ENCODE measurements around the gene CASK.
A peak's percentile ranks its signal among the peaks of the same experiment; 100 is the strongest.

The CASK gene

DNA sequence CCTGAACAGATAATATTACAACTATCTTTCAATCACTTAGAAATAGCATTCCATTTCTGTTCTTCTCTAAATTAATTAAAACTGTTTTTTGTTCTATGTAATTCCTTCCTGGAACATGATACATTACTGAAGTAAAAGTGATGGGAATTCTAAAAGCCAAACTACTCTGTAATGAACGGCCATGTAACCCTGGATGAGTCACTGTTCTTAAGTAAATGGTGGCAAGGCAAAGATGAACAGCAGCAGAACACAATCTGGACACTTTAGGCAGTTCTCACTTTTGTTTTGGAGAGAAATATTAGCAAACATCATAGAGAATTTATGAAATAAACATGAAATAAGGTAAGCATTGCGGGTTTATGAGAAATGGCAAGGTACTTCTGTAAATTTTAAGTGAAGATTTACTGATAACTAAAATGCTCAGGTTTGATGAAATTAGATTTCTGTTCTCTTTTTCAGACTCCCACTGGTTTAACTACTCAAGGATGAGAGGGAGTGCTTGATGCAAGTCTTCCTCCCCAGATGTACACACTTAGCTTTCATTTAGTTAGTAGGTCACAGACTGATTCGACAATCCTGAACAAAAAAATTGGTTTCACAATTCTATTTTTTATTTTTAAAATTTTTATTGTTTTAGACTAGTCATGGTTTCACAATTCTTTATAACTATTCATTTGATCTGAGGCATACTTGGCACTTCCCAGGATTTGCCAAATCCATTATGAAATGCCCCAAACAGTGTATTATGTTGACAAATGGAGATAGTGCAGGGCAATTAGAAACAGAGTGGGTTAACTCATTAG, 200.3 kb downstream of the CASK start:
- peak; percentile 66 for DNase-seq

DNA sequence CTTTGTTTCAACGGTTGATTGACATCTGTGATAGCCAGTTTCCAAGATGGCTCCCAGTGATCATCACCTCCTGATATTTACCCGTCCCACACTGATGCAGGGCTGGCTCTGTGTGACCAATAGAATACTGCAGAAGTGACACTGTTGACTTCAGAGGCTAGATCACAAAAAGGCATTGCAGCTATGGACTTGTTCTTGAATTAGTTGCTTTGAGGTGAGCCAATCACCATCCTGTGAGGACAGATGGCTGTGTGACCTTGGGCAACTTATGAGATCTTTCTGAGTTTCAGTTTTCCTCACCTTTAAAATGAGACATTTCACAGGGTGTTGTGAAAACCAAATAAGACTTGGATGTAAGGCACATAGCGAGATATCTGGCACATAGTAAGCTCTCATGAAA, 201.1 kb downstream of the CASK start:
- peak; percentile 16 for DNase-seq

DNA sequence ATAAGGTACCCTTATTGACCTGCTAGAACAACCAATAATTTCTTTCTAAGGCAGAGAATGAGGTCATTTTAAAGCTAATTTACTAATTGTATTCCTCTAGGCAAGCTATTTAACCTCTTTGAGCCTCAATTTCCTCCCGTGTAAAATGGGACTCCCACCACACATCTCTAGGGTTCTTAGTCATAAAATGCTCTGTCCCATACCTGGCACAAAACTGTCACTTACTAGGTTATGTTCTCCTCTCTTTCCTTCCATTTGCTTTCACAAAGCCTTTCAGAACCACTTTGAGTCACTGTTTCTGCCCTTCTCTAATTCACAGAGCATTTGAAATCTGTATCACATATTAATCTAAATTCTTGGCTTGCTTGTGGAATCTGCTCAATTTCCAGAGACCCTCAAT, 201.8 kb downstream of the CASK start:
- DNase-seq, result no peak

DNA sequence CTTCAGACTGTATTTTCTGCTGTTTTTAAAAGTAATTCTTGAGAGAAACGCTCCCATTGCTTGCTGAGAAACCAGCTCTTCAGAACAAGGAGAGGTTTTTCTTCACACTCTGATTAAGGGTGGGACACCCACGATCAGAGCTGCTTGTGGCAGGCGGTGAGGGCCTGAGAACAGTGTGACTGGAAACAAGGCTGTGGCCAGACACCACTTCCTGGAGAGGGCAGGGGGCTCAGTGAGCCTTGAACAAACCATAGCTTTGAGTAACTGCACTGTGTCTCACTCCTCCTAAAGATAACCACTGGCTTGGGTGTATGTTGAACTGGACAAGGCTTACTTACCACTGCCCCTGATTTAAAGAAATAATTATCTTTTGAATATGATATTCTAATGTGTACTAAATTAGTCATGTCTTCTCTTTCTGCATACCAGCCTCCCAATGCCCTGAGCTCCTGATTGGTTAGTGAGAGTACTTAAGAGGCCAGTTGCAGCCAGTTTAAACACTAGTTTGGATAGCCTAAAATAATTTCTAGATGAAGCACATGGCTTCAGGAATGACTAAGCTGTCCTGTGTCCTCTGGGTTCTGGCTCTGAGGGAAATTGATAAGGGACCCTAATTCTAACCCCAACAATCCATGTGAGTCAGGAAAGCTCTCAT, 203.1 kb downstream of the CASK start:
- no peak for DNase-seq

DNA sequence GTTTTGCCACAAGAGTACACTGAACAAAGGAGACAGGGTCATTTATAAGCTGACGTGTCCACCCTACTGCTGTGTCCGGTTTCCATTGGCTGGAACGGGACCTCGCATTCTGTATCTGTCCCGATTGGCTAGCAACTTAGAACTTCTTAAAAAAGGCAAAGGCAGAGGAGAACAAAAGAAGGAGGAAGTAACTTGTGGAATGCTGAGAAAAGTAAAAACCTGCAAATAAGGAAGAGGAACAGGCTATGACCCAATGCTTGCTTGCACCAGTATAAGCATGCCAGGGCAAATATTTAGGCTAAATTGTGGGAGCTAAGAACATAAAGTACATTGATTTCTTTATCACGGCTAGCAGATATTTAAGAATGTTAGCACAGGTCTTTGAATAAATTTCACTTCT, 203.7 kb downstream of the CASK start:
- peak; percentile 40 for DNase-seq

DNA sequence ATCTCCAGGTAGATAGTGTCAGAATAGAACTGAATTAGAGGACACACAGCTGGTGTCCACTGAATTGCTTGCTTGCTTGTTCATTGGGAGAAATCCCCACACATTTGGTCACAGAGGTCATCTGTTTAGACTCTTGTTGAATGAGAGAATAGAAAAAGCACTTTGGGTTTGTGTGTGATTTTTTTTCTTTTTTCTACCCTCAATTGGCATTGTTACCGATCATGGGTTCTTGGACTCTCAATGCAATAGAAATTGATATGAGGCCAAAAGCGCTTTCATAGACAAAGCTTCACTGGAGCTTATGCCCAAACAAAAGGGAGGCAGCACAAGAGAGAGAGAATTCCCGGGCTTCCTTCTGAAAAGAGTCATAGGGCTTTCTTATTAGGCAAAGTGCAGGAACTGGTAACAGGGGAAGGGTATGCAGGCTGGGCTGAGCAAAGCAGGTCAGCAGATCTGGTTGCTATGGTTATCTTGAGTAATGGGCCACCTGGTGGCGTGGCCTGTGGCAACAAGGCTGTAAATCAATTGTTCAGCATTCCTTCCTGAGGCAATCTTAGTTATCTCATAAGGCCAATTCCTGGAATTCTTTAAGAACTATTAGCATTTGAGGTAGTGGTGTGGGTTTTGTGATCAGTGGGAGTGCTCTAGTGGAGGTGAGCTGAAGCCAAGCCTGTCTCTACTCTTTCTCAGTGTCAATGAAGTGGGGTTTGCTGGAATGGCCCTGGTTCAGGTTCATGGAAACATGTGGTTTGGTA, 204.7 kb downstream of the CASK start:
- no peak for DNase-seq

DNA sequence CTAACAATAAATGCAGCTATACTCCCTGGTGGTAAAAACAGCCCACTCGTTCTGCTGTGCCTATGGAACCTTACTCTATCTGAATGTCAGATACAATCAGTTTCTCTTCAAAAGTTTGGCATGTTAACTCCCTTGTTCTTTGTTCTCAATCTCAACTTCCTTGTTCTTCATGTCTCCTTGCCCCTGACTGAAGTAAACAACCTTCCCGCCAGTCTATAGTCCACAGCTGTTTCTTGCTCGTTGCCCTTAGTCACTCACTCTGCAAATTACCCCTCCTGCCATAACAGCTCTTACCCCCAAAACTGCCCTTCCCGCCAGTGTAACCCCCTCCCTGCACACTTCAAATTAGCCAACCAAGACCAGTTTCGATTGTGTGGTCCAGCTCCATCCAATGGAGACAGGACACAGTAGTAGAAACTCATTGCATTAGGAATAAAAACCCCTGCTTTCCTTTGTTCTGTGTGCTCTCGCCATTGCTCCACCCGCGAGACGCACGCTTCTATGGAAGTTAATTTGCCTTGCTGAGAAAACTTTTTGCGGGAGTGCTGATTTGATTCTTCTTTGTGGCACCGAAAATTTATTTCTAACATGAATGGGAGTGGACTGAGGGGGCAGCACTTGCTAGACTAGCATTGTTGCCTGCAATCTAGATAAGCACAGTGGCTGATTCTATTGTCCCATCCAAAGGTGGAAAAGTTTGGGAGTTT, 206.4 kb downstream of the CASK start:
- DNase-seq, result no peak

DNA sequence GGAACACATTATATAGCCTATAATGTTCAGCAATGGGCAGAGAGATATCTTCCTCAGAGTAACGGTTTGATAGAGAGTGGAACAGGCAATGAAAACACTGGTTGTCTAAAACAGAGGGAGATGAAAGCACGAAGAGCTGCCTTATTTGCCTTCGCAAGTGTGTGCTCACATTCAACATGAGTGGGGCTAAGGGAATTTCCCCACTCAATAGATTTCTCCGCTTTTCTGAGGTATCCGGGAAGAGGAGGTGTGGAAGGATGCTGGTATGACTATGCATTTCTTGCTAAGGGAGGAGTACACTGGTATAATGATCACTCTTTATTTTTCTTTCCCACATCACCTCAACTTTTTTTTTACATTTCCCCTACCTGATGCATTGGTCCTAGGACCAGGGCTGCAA, 207.1 kb downstream of the CASK start:
- DNase-seq, result no peak

DNA sequence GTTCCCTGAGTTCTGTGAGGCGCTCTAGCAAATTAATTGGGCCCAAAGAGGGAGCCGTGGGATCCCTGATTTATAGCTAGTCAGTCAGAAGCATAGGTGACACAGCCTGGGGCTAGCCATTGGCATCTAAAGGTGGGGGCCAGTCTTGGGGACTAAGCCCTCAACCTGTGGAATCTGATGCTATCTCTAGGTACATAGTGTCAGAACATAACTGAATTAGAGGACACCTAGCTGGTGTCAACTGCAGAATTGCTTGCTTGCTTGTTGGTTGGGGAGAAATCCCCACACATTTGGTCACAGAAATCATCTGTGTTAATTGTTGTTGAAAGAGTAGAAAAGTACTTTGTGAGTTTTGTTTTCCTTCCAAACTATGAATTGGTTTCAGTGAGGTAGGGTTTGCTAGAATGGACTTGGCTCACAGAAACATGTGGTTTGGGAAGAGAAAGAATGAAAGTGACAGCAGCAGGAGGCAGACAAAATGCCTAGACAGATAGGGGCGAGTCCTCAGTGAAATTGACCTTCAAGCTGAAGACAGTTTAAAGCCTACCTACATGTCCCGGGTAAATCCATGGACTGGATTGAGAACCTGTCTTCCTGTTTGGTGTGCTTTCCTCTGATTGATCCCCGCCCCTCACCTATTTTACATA, 212.2 kb downstream of the CASK start:
- DNase-seq, result no peak

DNA sequence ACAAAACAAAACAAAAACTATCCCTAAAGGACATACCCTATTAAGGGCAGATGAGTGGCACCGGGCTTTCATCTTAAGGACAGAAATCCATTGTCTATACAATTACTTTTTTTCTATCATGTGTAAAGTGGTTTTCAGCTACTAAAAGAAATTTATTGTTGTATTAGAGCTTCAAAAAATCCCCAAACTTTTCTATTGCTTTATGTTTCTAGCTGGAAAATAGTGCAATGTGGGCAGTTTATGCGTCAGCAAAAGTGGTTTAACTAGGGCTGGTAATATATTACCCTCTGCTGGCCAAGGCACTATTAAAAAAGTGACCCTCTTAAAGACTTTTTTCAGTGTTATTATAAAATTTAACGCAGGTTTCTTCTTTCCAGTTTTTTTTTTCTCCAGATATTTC, 214.9 kb downstream of the CASK start:
- DNase-seq, result no peak

DNA sequence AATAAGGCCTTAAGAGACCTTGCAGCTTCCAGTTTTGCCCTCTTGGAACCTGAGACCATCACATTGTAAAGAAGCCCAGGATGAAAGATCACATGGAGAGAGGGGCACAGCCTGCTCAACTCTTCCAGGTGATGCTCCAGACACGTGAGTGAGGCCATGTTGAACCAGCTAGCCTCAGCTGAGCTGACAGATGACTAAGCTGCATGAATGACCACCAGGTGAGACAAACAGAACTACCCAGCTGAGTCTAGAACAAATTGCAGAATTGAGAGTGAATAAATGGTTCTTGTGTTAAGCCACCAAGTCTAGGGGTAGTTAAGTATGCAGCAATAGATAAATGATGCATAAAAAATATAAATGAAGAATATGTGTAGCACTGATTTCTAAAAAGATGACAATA, 216.1 kb downstream of the CASK start:
- DNase-seq, result no peak

DNA sequence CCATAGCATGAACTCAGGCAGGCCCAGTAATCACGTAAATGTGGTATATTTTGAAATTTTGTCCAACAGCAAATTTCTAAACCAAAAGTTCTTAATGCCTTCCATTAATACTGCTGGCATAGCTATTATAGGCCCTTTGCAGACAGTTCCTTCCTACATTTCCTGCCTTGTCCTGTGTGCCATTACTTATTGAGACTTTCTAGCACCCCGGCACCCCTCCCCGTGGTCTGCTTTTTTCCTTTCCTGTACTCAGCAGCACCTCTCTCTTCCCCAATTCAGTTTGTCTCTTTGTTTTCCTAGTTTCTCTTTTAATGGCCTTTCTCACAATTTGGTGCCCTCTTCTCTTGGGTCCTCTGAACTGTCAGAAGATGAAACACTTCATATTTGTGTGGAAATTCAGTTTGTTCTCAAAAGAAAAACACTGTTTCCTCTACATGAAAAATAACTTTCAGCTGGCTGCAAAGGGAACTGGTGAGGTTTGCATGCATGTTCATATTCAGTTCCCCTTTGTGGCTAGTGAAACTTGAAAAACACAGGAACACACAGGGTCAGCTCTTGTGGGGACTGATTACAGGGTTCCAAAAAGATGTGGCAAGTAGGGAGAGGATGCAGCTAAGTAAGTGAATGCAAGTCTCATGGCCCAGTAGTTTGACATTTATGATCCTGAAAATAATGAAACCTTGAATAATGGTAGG, 217.5 kb downstream of the CASK start:
- DNase-seq, result peak; percentile 78

DNA sequence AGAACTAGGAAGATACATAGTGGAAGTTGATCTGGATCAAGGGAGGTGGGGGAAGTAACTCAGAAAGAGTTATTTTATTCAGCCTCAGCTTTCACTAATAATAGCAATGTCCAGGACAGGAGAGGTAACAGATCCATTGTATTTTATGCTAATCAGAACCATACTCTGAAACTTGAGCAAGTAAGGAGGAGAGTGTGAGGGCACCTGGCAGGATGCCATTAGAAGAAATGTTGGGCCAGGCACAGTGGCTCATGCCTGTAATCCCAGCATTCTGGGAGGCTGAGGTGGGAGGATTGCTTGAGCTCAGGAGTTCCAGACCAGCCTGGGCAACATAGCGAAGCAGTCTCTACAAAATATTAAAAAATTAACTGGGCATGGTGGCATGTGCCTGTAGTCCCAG, 218.3 kb downstream of the CASK start:
- DNase-seq, result no peak

DNA sequence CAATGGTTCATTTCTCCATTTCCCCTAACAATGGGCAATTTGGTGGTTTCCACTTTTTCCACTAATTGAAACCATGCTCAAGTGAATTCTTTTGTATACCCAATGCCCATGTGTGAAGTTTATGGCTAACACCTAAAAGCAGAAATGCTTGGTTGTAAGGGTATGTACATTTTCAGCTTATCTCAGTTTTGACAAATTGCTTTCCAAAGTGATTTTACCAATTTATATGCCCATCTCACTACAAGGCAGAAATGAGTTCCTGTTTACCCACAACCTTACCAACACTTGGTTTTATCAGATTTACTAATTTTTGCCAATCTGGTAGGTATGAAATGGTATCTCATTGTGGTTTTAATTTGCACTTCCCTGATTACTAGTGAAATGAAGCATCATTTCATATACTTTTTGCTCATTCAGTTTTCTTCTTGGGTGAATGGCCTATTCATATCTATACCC, 219.8 kb downstream of the CASK start:
- no peak for DNase-seq

DNA sequence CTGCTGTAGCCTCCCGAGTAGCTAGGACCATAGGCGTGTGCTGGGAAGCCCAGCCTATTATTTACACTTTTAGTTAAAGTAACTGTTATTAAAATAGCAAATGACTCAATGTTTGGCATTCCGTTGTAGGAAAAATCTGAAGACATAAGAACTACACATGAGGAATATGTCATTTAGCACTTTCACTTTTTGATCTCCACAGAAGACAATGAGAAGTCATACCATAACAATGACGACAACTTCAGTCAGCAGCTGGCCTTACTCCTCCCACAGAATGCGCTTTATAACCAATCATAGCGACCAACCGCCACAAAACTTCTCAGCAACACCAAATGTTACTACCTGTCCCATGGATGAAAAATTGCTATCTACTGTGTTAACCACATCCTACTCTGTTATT, 227.9 kb downstream of the CASK start:
- peak; percentile 10 for DNase-seq

DNA sequence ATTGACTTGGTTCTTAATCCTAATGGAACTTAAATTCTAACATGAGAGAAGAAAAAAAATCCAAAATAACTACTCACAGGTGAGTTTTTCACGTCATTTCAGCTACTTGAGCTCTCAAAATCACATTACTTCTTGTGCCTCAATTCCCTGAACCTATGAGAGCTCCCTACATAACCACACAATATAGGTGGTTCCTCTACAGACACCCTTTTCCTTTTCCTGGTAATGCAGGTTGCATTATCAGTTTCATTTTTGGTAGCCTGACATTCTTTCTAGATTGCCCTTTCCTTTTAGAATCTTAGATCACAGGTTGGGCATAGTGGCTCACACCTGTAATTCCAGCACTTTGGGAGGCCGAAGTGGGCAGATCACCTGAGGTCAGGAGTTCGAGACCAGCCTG, 230.3 kb downstream of the CASK start:
- no peak for DNase-seq

DNA sequence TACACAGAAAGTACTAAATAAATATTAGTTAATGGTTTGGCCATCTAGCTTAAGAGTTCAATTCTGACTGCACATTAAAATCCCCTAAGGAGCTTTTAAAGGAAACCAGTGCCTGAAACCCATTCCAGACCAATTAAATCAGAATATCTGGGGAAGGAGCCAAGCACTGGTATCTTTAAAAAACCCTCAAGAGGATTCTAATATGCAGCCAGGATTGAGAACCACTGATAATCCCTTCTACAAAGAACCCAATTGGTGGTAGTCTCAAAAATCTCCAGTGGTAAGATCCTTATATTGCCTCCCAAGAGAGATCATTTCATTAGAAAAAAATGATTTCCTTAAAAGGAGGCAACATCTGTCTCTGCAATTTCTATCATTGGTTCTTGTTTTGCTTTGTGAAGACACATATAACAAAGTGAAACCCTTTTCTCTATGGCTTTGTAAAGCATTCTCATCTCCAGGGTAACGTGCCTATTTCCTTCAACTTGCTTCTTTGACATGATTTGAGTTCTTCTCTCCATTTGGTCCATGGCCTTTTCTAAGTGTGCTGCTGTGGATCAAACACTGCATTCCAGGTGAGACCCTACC, 231.1 kb downstream of the CASK start:
- peak; percentile 20 for DNase-seq

DNA sequence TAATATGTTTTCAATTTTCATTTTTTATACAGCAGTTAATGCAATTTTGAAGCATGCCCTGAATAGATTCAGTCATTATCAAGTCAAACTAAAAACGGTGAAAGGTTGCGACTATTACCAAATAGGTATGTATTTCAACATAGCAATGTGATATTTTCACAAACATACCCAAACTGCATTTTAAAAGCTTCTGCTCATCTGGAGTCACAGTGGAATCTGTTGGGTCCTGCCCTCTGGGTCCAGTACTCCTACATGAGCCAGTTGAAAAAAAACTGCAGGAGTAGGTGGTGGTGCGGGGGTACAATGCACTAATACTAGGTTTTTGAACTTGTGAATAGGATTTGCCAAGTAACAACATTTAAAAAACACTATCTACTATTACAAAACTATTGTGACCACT, 233.6 kb downstream of the CASK start:
- DNase-seq, result no peak

DNA sequence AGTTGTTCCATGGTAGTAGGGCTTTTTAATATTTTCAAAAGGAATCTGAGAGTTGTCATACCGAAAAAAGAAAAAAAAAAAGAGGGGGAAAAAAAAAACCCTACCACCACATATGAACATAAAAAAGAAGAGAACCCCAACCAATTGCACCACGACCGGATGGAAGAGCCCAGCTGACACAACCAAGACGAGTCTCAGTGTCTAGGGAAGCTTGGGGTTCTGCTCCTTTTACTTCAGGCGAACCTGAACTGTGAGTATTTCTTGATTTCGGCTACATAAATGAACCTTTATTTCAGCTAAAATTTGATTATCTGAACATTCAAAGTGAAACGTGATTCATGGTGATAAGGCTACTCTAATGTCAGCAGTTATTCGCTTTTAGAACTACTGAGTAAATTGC, 234.5 kb downstream of the CASK start, which contains the start of gene GPR34:
Gene GPR34 (plus strand): TSS at position 139 of the 400 bp plus-strand sequence. CDS start 6,661 bp downstream, outside the sequence.
- DNase-seq, result peak; percentile 52

DNA sequence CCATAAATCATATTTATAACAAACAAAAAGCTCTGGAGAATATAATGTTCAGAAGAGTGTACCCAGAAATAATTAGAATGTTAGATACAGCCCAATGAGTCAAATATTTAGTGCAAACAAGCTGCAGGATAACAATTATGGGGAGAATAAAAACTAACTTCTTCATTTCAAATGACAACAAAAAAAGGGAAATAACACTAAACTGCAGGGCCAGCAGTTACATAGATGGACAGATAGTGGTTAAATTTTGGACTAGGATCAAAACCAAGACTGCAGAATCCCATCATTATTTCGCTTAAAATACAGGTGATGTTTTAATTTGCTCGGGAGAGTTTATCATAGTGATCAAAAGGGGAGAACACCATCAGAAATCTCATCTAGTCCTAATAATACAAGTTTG, 235.2 kb downstream of the CASK start:
- DNase-seq, result no peak

DNA sequence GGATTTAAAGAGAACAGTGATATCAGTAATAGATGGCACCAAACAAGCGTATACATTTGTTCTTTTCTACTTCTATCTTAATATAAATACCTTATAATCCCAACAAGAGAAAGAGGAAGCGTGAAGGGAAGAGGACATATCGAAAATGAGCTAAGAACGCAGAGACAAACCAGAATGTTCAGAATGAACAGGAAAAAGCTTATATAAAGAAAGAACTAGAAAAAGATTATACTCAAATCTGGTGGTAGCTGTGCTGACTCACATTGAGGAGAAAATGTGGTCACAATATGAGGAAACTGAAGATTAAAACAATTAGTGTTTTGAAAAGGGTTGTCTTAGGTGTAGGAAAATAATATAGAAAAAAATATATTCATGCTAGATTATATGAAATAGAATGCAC, 236.6 kb downstream of the CASK start:
- peak; percentile 45 for DNase-seq

DNA sequence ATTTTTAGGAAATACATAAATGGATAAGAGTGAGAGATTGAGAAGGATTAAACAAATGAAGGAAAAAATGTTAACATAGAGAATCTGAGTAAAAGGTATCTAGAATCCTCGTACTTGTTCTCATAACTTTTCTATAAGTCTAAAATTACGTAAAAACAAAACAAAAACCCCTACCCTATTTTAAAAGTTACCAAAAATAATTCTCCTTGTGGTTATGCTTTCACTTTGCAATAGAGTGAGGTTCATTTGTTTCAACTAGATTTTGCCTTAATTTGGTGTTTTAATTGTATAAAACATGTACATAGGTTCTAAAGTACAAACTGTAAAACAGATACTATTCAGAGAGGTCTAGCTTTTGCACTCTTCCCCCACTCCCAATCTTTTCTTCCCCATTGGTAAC, 238.4 kb downstream of the CASK start:
- no peak for DNase-seq
